ENCODE data around the gene GGCX.

The GGCX gene

DNA sequence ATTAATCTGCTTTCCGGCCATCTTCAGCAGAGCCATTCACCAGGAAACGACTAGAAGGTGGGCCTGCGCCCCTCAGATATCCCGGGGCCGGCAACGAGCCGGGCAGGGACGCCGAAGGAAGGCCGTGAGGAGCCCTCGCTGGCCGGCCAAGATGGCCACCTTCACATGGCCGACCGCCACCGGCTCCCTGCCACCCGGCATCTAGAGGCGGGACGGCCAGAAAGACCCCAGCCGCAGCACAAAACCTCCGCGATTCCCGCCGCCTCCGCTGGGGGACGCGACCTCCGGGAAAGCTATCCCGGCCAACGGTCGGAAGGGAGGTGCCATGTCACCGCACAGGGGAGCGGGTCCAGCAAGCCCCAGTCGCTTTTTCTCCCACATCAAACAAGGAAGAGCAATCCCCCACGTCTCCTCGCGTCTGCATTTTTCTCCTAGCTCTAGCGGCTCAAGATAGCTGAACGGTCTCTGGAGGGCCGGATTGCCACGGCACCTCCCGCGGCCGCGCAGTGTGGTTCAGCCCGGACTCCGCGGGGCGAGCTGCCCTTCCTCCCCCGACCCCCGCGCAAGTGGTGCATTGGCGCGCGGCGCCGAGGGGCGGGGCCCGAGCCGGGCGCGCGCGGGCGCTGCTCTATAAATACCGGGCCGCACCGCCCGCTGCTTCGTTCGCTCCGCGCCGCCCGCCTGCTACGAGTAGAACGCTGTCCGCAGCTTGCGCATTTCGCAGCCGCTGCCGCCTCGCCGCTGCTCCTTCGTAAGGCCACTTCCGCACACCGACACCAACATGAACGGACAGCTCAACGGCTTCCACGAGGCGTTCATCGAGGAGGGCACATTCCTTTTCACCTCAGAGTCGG lies 22.6 kb downstream of the GGCX start, which contains the start of gene MAT2A:
Gene MAT2A (plus strand): TSS at position 662 of the 854 bp plus-strand sequence. CDS start 120 bp downstream, at position 782.
- peak within 1 kb of the TSS; percentile 100 for H3K27ac ChIP-seq (ENCODE audit: low read length)
- no peaks in the 10 kb centered on the region for H3K9me3 ChIP-seq (ENCODE audit: control insufficient read depth in 1 of 2, low read length in 2 of 2)
- H3K27me3 ChIP-seq (ENCODE audit: low read depth, low read length), result no peaks in the 10 kb centered on the region
- H3K36me3 ChIP-seq (ENCODE audit: control insufficient read depth in 1 of 2, insufficient read depth in 2 of 2, low read length in 2 of 2), result peaks cover 21 to 28% of the 10 kb centered on the region in 2 donors
- H3K4me1 ChIP-seq (ENCODE audit: control insufficient read depth in 1 of 2, insufficient read depth in 2 of 2, low read length in 2 of 2), result peaks cover 15 to 39% of the 10 kb centered on the region in 2 donors
- peak within 1 kb of the TSS; percentile 93 to 95 for H3K4me3 ChIP-seq (ENCODE audit: low read depth in 1 of 2, low read length in 2 of 2)

DNA sequence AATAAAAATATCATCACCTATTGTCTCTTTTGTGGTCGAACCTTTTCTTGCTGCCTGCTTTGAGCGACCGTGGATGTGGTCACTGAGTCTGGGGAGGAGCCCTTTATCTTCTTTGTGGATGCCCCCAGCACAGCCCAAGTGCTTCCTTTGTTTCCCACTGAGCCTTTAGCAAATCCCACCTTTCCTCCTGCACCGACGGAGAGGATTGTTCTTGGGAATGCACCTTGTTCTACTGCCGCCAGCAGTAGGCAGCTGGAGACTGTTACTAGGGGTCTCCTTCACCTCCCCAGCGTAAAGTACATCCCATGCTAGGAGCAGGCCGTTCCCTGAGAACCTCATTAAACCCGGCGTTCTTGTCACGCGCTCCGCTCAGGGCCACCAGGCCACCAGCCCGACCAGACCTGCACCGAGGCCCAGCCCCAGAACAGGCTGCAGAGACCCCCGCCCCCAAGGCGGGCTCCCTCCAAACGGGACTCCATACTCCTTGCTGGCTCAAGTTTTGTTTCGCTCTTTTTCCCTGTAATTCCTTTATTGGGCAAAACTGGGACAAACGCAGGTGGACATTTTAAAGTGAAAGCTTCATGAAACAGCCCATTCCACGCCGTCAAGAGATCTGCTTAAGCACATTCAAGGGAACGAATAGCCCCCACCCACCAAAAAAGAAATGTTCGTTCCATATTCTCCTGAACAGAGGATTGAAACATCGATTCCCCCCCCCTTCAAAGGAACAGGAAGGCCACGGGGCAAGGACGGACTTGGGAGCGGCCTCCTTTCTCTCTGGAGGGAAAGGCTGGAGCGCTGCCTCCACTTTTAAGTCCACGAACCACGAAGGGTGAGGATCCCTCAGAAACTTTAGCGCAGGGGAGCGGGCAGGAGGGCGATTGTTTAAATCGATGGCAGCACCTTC lies 23.4 kb downstream of the GGCX start:
- H3K4me3 ChIP-seq (ENCODE audit: low read depth in 1 of 2, low read length in 2 of 2), result peak overlapping the region; percentile 93 to 95
- H3K27me3 ChIP-seq (ENCODE audit: low read depth, low read length), result no peaks in the 10 kb centered on the region
- peaks cover 15 to 33% of the 10 kb centered on the region in 2 donors for H3K4me1 ChIP-seq (ENCODE audit: control insufficient read depth in 1 of 2, insufficient read depth in 2 of 2, low read length in 2 of 2)
- H3K36me3 ChIP-seq (ENCODE audit: control insufficient read depth in 1 of 2, insufficient read depth in 2 of 2, low read length in 2 of 2), result peaks cover 17 to 20% of the 10 kb centered on the region in 2 donors
- peak overlapping the region; percentile 100 for H3K27ac ChIP-seq (ENCODE audit: low read length)
- no peaks in the 10 kb centered on the region for H3K9me3 ChIP-seq (ENCODE audit: control insufficient read depth in 1 of 2, low read length in 2 of 2)

GRCh38 chr2:85536479-85536878 lies 24.8 kb downstream of the GGCX start:
- H3K4me3 ChIP-seq (ENCODE audit: low read depth in 1 of 2, low read length in 2 of 2), result no peak overlapping the region
- no peaks in the 10 kb centered on the region for H3K9me3 ChIP-seq (ENCODE audit: control insufficient read depth in 1 of 2, low read length in 2 of 2)
- no peaks in the 10 kb centered on the region for H3K27me3 ChIP-seq (ENCODE audit: low read depth, low read length)
- H3K27ac ChIP-seq (ENCODE audit: low read length), result peak overlapping the region; percentile 100
- peaks cover 11 to 21% of the 10 kb centered on the region in 2 donors for H3K4me1 ChIP-seq (ENCODE audit: control insufficient read depth in 1 of 2, insufficient read depth in 2 of 2, low read length in 2 of 2)
- H3K36me3 ChIP-seq (ENCODE audit: control insufficient read depth in 1 of 2, insufficient read depth in 2 of 2, low read length in 2 of 2), result peaks cover 4 to 6% of the 10 kb centered on the region in 2 donors

DNA sequence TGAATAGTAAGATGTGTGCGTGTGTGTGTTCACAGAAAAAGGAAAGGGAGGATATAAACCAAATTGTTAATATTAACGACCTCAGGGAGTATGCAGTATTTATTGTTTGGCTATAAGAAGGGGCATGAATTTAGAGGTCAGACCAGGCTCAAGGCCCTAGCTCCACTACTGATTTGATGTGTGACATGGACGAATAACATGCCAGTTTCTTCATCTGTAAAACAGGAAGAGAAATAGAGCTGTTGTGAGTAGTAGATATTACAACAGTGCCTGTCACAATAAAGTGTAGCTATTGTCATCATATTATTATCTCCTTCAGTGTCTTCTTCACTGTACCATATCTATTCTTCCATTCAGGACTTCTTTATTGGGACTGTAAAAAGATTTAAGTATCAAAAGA lies 26.4 kb downstream of the GGCX start:
- no peaks in the 10 kb centered on the region for H3K9me3 ChIP-seq (ENCODE audit: control insufficient read depth in 1 of 2, low read length in 2 of 2)
- peak overlapping the region; percentile 4 for H3K27ac ChIP-seq (ENCODE audit: low read length)
- no peaks in the 10 kb centered on the region for H3K27me3 ChIP-seq (ENCODE audit: low read depth, low read length)
- H3K36me3 ChIP-seq (ENCODE audit: control insufficient read depth in 1 of 2, insufficient read depth in 2 of 2, low read length in 2 of 2), result no peaks in the 10 kb centered on the region
- peaks cover 8 to 11% of the 10 kb centered on the region in 2 donors for H3K4me1 ChIP-seq (ENCODE audit: control insufficient read depth in 1 of 2, insufficient read depth in 2 of 2, low read length in 2 of 2)
- no peak overlapping the region for H3K4me3 ChIP-seq (ENCODE audit: low read depth in 1 of 2, low read length in 2 of 2)

- Histone ChIP-seq H3K9me3 (ENCODE audit: control insufficient read depth in 1 of 2, low read length in 2 of 2) (no peaks in the 10 kb centered on the region), H3K4me1 (ENCODE audit: control insufficient read depth in 1 of 2, insufficient read depth in 2 of 2, low read length in 2 of 2) (peaks cover 8 to 11% of the 10 kb centered on the region in 2 donors), H3K36me3 (ENCODE audit: control insufficient read depth in 1 of 2, insufficient read depth in 2 of 2, low read length in 2 of 2) (no peaks in the 10 kb centered on the region), H3K27me3 (ENCODE audit: low read depth, low read length) (no peaks in the 10 kb centered on the region), H3K4me3 (ENCODE audit: low read depth in 1 of 2, low read length in 2 of 2) (no peak overlapping the region), H3K27ac (ENCODE audit: low read length) (no peak overlapping the region)
Measured at GRCh38 chr2:85534099-85534498, 27.2 kb downstream of the GGCX start.

DNA sequence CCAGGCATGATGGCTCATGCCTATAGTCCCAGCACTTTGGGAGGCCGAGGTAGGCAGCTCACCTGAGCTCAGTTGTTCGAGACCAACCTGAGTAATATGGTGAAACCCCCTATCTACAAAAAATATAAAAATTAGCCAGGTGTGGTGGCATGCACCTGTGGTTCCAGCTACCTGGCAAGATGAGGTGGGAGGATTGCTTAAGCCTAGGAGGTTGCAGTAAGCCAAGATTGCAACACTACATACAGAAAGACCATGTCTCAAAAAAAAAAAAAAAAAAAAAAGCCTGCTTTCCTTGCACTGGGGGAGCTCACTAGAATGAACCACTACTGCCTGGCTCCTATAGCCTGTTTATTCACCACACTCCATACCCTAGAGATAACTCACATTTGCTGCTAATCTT lies 29.7 kb downstream of the GGCX start:
- Histone ChIP-seq H3K36me3 (ENCODE audit: control insufficient read depth in 1 of 2, insufficient read depth in 2 of 2, low read length in 2 of 2) (no peaks in the 10 kb centered on the region), H3K4me3 (ENCODE audit: low read depth in 1 of 2, low read length in 2 of 2) (no peak overlapping the region), H3K27me3 (ENCODE audit: low read depth, low read length) (no peaks in the 10 kb centered on the region), H3K9me3 (ENCODE audit: control insufficient read depth in 1 of 2, low read length in 2 of 2) (no peaks in the 10 kb centered on the region), H3K27ac (ENCODE audit: low read length) (no peak overlapping the region), H3K4me1 (ENCODE audit: control insufficient read depth in 1 of 2, insufficient read depth in 2 of 2, low read length in 2 of 2) (peaks cover 0 to 4% of the 10 kb centered on the region in 2 donors)

- no peaks in the 10 kb centered on the region for H3K36me3 ChIP-seq (ENCODE audit: control insufficient read depth in 1 of 2, insufficient read depth in 2 of 2, low read length in 2 of 2)
Measured at GRCh38 chr2:85529809-85530208, 31.5 kb downstream of the GGCX start.

DNA sequence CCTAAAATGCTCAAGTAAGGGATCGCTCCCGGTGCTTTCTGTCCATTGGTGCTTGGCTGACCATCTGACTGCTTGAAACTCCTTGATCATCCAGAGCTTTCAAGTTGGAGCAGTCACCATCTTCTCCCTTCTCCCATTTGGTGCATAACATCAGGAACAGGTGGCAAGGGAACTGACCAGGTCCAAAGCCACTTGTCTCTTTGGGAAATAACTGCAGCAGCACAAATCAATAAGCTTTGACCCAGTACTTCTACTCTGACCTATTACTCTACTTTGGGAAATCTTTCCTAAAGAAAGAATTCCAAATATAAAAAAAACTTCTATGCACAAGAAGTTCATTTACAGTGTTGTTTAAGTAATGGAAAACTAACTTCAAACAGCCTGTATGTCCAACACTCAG lies 32.9 kb downstream of the GGCX start:
- no peak overlapping the region for H3K4me3 ChIP-seq (ENCODE audit: low read depth in 1 of 2, low read length in 2 of 2)
- no peaks in the 10 kb centered on the region for H3K27me3 ChIP-seq (ENCODE audit: low read depth, low read length)
- H3K27ac ChIP-seq (ENCODE audit: low read length), result no peak overlapping the region
- peaks cover 15 to 21% of the 10 kb centered on the region in 2 donors for H3K4me1 ChIP-seq (ENCODE audit: control insufficient read depth in 1 of 2, insufficient read depth in 2 of 2, low read length in 2 of 2)
- H3K36me3 ChIP-seq (ENCODE audit: control insufficient read depth in 1 of 2, insufficient read depth in 2 of 2, low read length in 2 of 2), result no peaks in the 10 kb centered on the region
- H3K9me3 ChIP-seq (ENCODE audit: control insufficient read depth in 1 of 2, low read length in 2 of 2), result no peaks in the 10 kb centered on the region

More at GRCh38 chr2:85529809-85530208, 31.5 kb downstream of the GGCX start:
- Histone ChIP-seq H3K9me3 (ENCODE audit: control insufficient read depth in 1 of 2, low read length in 2 of 2) (no peaks in the 10 kb centered on the region), H3K27ac (ENCODE audit: low read length) (no peak overlapping the region), H3K4me3 (ENCODE audit: low read depth in 1 of 2, low read length in 2 of 2) (no peak overlapping the region), H3K4me1 (ENCODE audit: control insufficient read depth in 1 of 2, insufficient read depth in 2 of 2, low read length in 2 of 2) (peaks cover under 1 to 7% of the 10 kb centered on the region in 2 donors), H3K27me3 (ENCODE audit: low read depth, low read length) (no peaks in the 10 kb centered on the region)

DNA sequence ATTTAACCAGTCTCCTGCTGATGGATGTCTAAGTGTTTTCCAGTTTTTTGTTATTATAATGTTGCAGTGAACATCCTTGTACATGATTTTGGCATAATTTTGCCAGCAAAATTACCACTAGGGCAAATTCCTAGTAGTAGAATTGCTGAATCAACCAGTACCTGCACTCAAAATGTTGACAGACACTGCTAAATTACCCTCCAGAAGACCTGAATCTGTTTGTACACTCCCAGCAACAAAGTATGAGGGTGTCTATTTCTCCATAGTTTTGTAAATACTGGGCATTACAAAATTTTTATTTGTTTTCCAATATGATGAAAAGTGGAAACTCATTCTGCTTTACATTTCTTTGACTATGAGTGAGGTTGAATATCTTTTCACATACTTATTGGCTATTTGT lies 33.5 kb downstream of the GGCX start:
- no peaks in the 10 kb centered on the region for H3K9me3 ChIP-seq (ENCODE audit: control insufficient read depth in 1 of 2, low read length in 2 of 2)
- H3K4me1 ChIP-seq (ENCODE audit: control insufficient read depth in 1 of 2, insufficient read depth in 2 of 2, low read length in 2 of 2), result peaks cover 16 to 22% of the 10 kb centered on the region in 2 donors
- no peaks in the 10 kb centered on the region for H3K36me3 ChIP-seq (ENCODE audit: control insufficient read depth in 1 of 2, insufficient read depth in 2 of 2, low read length in 2 of 2)
- no peaks in the 10 kb centered on the region for H3K27me3 ChIP-seq (ENCODE audit: low read depth, low read length)
- H3K4me3 ChIP-seq (ENCODE audit: low read depth in 1 of 2, low read length in 2 of 2), result no peak overlapping the region
- no peak overlapping the region for H3K27ac ChIP-seq (ENCODE audit: low read length)

GRCh38 chr2:85525567-85525966 lies 35.7 kb downstream of the GGCX start:
- no peaks in the 10 kb centered on the region for H3K9me3 ChIP-seq (ENCODE audit: control insufficient read depth in 1 of 2, low read length in 2 of 2)
- H3K27me3 ChIP-seq (ENCODE audit: low read depth, low read length), result no peaks in the 10 kb centered on the region
- H3K36me3 ChIP-seq (ENCODE audit: control insufficient read depth in 1 of 2, insufficient read depth in 2 of 2, low read length in 2 of 2), result no peaks in the 10 kb centered on the region
- H3K27ac ChIP-seq (ENCODE audit: low read length), result no peak overlapping the region
- H3K4me1 ChIP-seq (ENCODE audit: control insufficient read depth in 1 of 2, insufficient read depth in 2 of 2, low read length in 2 of 2), result peaks cover 16 to 22% of the 10 kb centered on the region in 2 donors
- H3K4me3 ChIP-seq (ENCODE audit: low read depth in 1 of 2, low read length in 2 of 2), result no peak overlapping the region

DNA sequence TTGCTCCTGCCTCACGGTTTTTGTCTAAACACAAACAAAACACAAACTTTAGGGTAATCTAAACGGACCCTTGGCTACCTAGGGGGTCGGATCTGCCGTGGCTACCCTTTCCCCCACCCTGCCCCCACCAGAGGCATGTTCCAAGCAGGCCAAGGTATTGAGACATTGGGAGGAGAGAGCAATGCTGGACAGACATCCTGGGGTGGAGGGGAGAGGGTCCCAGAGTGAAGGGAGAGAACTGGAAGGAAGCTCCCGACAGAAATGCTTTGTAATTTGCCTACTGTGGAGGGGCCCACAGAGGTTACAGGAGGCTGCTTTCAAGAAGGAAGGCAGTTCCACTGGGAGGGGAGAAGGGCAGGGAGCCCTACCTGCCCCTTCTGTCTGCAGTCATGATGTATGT lies 36.3 kb downstream of the GGCX start:
- no peaks in the 10 kb centered on the region for H3K9me3 ChIP-seq (ENCODE audit: control insufficient read depth in 1 of 2, low read length in 2 of 2)
- no peaks in the 10 kb centered on the region for H3K36me3 ChIP-seq (ENCODE audit: control insufficient read depth in 1 of 2, insufficient read depth in 2 of 2, low read length in 2 of 2)
- peaks cover 16 to 22% of the 10 kb centered on the region in 2 donors for H3K4me1 ChIP-seq (ENCODE audit: control insufficient read depth in 1 of 2, insufficient read depth in 2 of 2, low read length in 2 of 2)
- H3K4me3 ChIP-seq (ENCODE audit: low read depth in 1 of 2, low read length in 2 of 2), result no peak overlapping the region
- peak overlapping the region; percentile 9 for H3K27ac ChIP-seq (ENCODE audit: low read length)
- no peaks in the 10 kb centered on the region for H3K27me3 ChIP-seq (ENCODE audit: low read depth, low read length)

All from muscle layer of duodenum (tissue), 2 donors.